Mucosa of descending colon (tissue), 3 donors: ENCODE data around the gene VPS54. TPM values are rescaled to one million over a fixed set of nuclear protein-coding genes. Genes with fewer than 3 reads are reported as not detected.
"Not testable (repeated sequence)": the region's sequence is repeated elsewhere in the genome, so short reads cannot be mapped to it uniquely, and the experiment has no call there.

Source experiments
- ATAC-seq: fragments of 200-7000 bp; cut with Tn5 transposase; one replicate; pipeline ENCODE4 v1.9.1; 2020; ENCODE audit warnings: mild to moderate bottlenecking, moderate library complexity
- DNase-seq, 3 donors: peaks; one replicate each; pipeline ENCODE4 v3.0.0-alpha.2; 2020
- H3K36me3 ChIP-seq: fragments of 200-600 bp; one replicate; pipeline ENCODE4 v1.8.0; 2021; ENCODE audit warnings: low read depth, mild to moderate bottlenecking
- H3K4me1 ChIP-seq: fragments of 200-600 bp; one replicate; pipeline ENCODE4 v1.8.0; 2021; ENCODE audit warnings: low read depth, mild to moderate bottlenecking
- H3K4me3 ChIP-seq: fragments of 200-600 bp; one replicate; pipeline ENCODE4 v1.8.0; 2021; ENCODE audit warnings: mild to moderate bottlenecking
- H3K9me3 ChIP-seq: fragments of 200-600 bp; one replicate; pipeline ENCODE4 v1.8.0; 2021; ENCODE audit warnings: mild to moderate bottlenecking
- CTCF ChIP-seq: fragments of 200-600 bp; IDR thresholded peaks from one replicate; pipeline ENCODE4 v1.8.0; 2022; ENCODE audit warnings: antibody characterized with exemption, mild to moderate bottlenecking
- intact Hi-C, 2 donors: fragments of 100-400 bp; cut with DNase I in 1 of 2; cut with micrococcal nuclease in 1 of 2; formaldehyde crosslinking; loops; one replicate each; pipeline versions ENCODE4 v1.11.0 to v1.11.1; 2022; cut with DNase I, micrococcal nuclease
- total RNA-seq, 3 donors: library from RNA; stranded (reverse); fragmentation: NEBNext Ultra II Directional in 2 of 3; extraction: Animal tissue kit (Norgen Biotek cat#: 25700) in 2 of 3; gene quantifications; one replicate each; pipeline versions ENCODE4 v1.2.1 to v1.2.4, GENCODE V29; 2021 to 2023
- donor health status: DM: no; HTN: no; CAD: no; lungs with moderate emphysema.
- donor health status: DM: no; HTN: no; CAD: no.
- donor health status: DM: no; HTN: yes; CAD: no.

Gene VPS54
- total RNA-seq, 3 donors from 2014 or later = 18.1 to 25.7 (median 21.9) TPM

- Histone ChIP-seq H3K4me3 (no peak overlapping the region), H3K36me3 (no peaks in the 10 kb centered on the region), H3K4me1 (no peaks in the 10 kb centered on the region), H3K9me3 (peaks cover 7% of the 10 kb centered on the region)
- no peak for TF ChIP-seq CTCF
- no peak for DNase-seq
- ATAC-seq = no peak
- intact Hi-C loops = no loop called here
These were observed 25.4 kb downstream of the VPS54 start for GRCh38 chr2:63993871-63994270.

GRCh38 chr2:63993130-63993584 lies 26.1 kb downstream of the VPS54 start:
- intact Hi-C loops, ATAC-seq, H3K9me3 ChIP-seq, H3K4me3 ChIP-seq, H3K36me3 ChIP-seq, DNase-seq, H3K4me1 ChIP-seq: not testable (repeated sequence)

- no peak for ATAC-seq
- intact Hi-C loops = no loop called here
These were observed 27.1 kb downstream of the VPS54 start for GRCh38 chr2:63992061-63992685.

GRCh38 chr2:63991173-63991999 lies 27.8 kb downstream of the VPS54 start:
- H3K36me3 ChIP-seq, H3K4me3 ChIP-seq, H3K9me3 ChIP-seq, intact Hi-C loops, H3K4me1 ChIP-seq, DNase-seq, ATAC-seq: not testable (repeated sequence)

More at GRCh38 chr2:63992061-63992685, 27.1 kb downstream of the VPS54 start:
- Histone ChIP-seq H3K4me3 (no peak overlapping the region), H3K4me1 (no peaks in the 10 kb centered on the region), H3K36me3 (no peaks in the 10 kb centered on the region), H3K9me3 (no peaks in the 10 kb centered on the region)
- no peak for TF ChIP-seq CTCF
- no peak for DNase-seq

GRCh38 chr2:63990072-63990471 lies 29.2 kb downstream of the VPS54 start:
- Histone ChIP-seq H3K4me1 (peaks cover 3% of the 10 kb centered on the region), H3K36me3 (no peaks in the 10 kb centered on the region), H3K9me3 (no peaks in the 10 kb centered on the region), H3K4me3 (no peak overlapping the region)
- intact Hi-C loops = no loop called here
- no peak for TF ChIP-seq CTCF
- ATAC-seq = no peak
- DNase-seq = no peak

GRCh38 chr2:63988842-63989436 lies 30.3 kb downstream of the VPS54 start:
- H3K4me3 ChIP-seq, H3K4me1 ChIP-seq, H3K9me3 ChIP-seq, H3K36me3 ChIP-seq, ATAC-seq, DNase-seq, intact Hi-C loops: not testable (repeated sequence)
